Suppressor macrophage treated with lipopolysaccharide for 1 hour (primary cell): Measurements from ENCODE around the gene ZNF750.

ENCODE experiments used
- DNase-seq, 3 donors: peaks; one replicate each; pipeline ENCODE4 v3.0.0-alpha.2; 2020 to 2022

The ZNF750 gene

DNA sequence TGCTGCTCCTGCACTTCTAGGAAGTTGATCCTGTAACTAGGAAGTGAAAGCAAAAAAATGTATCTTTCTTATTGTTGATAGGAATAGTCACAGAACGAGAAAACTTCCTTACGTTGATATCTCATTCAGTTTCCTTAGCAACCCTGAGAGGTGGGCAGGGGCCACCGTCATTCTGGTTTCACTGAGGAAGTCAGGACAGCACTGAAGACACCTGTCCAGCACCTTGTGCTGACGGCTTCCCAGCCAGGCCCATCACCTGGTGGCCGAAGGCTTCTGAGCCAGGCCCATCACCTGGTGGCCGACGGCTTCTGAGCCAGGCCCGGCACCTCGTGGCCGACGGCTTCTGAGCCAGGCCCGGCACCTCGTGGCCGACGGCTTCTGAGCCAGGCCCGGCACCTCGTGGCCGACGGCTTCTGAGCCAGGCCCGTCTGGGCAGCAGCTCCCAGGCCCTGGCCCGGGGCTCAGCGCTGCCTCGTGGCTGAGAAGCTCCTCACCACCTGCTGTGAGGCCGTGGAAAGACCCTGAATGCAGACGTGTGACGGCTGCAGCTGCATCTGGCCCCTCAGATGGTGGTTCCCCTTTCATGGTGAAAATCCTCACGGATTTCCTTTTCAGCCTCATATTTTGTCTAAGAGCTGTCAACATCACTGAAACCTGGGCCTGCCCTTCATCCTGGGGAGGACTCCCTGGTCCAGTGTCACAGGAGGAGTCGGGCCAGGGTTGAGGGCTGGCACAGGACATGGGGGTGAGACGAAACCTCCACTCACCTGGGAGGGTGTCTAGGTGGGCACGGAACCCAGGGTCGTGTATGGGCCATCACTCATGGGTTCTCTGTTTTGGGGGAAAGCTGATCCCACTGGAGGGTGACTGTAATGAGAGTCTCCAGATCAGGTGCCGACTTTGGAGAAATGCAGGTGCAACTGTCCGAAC is 33.0 kb upstream of the ZNF750 start:
- DNase-seq: no peak

DNA sequence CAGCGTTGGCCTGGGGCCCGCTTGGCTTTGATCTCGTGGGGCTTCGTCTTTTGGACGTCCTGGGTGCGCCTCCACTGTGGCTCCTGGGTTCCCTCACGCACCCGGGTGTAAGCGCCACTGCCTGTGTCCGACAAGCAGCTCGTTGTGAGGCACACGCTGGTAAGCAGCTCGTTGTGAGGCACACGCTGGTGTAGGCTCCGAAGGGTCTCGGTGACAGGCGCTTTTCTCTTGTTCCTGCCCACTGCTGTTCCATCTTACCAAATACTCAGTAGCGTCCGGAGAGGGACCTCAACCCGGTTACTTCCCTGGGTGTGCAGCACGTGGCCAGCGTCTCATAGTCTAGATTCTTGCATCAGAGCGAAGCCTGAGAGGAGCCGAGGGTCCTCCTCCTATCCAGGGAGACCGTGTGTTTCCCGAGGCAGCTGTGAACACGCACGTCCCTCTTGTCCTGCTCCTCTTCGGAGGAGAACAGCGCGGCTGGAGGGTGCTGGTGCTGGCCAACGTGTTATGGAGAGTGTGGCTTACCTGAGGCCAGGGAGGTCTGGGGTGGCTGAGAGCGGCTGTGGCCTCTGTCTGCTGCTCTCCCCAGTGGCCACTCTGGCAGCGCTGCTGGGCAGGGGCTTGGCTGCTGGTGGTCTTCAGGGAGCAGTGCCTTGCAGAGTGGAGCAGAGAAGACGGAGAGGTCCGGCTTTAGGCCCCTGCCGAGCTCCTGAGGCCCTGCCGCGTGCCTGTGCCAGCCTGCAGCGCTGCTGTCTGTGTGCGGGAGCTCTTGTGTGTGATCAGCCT is 32.1 kb upstream of the ZNF750 start:
- no peak for DNase-seq

DNA sequence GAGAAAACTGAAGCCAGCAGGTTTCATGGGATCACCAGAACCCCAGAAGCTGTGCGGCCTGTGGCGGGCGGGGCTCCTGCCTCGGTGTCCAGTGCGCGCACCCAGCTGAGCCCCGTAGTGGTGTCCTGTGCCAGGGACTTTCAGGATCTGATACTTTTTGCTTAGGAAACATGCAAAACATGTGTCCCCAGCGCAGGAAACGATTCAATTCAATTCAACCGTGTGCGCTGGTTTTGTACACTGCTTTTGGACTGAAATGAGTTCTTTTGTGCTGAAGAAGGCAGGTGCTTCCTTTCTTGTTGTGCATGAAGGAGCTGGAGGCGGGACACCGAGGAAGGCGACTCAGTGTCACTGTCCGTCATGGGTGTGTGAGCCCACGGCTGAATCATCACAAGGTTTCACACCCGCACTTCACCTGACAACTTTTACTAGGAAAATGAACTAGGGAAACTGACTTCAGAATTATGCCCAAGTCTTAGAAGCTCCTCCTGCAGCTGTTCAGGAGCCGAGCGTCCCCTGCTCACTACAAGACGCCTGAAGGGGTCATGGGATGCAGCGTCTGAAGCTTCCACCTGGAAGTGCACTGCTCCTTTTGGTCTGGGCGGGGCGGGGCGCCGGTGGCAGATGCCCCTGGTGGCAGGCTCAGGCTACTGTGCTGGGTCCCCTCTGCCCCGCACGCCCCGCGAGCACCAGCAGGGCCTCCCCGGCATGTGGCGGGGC is 31.4 kb upstream of the ZNF750 start:
- DNase-seq: no peak

DNA sequence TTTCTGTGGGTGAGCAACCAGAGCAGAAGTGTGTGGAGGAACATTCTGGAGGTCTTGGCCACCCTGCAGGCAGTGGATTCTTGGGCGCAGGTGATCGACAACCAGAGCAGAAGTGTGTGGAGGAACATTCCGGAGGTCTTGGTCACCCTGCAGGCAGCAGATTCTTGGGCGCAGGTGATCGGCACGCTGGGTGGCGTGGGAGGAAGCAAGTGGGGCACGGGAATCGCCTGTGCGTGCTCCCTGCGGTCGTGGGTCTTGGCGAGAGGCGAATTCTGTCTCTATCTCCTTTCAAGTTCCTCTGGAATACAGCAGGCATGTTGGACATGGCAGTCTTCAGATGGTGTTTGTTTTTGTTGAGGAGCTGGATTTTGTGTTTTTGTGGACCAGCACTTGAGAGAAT is 30.7 kb upstream of the ZNF750 start:
- no peak for DNase-seq

DNA sequence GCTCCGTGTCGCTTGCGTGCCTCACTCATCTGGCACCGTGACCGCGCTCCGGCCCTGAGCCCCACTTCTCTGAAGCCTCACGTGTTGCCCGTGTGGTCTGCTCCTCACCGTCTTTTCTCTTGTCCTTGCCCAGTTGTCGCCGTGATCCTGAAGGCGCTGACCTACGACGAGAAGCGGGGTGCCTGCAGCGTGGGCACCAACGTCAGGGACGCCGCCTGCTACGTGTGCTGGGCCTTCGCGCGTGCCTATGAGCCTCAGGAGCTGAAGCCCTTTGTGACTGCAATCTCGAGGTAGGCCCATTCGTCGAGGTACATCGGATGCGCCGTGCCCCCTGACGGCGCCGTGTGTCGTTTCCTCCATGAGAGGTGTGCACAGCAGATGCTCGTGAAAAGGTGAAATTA is 30.3 kb upstream of the ZNF750 start:
- no peak for DNase-seq

DNA sequence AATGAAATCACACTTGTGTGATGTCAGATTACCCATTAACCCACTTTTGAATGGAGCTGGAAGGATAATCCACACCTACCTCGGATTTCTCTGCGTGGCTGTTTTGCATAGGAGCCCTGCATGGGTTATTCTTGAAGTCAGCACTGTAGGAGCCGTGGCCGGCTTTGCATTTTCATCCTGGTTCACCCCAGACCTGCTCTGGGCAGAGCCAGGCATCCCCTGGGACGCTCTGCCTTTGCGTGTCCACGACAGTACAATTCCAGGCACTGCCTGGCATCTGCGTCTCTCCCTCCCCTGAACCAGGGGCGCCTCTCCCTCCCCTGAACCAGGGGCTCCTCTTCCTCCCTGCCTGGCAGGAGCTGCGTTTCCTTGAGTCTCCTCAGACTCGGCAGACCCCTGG is 29.7 kb upstream of the ZNF750 start:
- DNase-seq: no peak

DNA sequence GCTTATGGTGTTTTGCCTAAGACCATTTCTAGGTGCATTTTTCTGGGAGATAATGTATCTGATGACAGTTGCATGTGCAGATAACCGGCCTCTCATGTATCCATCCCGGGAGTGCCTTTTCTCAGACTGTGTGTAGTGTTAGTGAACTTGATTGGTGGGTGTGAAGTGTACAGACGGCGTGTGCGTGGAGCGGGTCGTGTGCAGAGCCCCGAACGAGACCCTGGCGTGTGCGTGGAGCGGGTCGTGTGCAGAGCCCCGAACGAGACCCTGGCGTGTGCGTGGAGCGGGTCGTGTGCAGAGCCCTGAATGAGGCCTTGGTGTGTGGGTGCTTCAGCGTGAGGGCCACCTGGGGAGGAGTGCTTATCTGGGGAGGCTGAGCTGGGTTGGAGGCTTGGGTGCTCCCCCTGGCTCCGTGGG is 28.9 kb upstream of the ZNF750 start:
- no peak for DNase-seq

DNA sequence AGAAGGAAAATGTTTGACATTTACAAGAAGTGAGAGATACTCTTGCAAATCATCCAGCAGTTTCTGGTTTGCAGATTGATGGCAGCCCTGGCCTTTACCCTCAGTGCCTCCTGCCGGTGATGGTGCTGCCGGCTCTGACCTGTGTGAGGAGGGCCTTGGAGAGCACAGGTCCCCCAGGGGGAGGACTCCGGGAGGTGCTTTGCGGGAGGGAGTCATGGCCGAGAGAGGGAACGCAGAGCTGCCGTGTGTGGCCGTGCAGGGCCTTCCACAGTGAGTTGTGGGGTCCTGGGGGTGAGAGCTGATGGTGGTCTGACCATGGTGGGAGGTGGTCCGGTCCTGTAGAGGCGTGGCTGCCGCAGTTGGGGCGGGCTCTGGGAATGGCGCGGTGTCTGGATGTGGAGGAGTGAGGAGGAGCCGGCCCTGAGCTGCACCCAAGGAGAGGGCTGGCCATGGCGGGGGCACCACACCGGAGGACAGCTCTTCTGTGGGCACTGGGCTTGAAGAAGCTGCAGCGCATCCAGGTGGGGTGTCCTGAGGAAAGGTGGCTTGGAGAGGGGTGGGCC is 28.0 kb upstream of the ZNF750 start:
- DNase-seq: no peak

DNA sequence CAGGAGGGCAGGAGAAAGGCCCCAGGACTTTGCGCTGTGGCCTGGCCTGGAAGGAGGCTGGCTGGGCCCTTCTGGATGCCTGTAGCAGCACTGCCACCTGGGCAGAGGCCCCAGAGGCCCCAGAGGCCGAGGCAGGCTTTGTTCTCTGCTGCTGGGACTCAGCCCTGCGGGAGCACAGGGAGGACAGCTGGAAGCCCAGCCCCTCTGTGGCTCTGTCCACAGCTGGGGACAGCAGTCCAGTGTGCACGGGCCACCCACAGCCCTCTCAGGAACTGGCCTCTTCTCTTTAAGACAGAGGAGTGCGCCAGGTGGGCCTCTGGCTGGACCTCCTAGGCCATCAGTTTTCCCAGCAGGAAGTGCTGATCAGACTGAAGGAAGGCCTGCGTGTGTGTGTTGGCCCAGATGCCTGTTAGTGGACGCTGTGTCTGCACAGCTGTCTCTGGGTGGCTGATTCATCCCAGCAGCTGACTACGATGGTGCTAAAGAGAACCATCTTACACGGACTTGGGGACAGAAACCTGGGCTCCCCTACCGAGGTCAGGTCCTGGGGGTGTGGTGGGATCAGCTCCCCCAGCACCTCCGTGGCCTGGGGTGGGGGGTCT is 26.9 kb upstream of the ZNF750 start:
- DNase-seq: peak; percentile 29 to 41 (median 32)

DNA sequence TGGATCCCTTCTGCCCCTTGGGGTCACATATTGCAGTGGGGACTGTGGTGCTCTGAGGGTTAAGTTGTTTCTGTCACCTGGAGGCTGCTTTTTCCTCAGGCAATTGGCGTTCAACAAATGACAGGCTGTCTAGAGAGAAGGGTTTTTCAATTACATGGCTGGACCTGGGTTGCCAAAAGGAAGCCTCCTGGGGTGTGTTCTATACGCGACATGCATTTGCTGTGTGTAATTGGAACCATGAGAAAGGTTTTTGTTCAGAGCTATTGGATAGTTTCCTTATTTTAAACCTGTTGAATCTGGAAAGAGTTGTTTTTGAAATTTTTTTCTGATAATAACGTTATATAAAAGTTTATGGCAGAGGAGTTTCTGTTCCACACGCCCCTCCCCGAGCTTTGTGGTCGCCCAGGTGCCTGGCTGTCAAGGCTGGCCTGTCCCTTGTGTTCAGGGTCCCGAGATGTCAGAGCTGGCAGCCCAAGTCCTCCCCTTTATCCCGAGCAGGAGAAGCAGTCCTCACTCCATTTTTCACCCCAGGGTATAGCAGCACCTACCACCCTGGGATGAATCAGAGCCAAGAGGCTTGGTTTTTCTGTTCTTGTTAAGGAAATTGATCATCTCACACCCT is 26.1 kb upstream of the ZNF750 start:
- no peak for DNase-seq

DNA sequence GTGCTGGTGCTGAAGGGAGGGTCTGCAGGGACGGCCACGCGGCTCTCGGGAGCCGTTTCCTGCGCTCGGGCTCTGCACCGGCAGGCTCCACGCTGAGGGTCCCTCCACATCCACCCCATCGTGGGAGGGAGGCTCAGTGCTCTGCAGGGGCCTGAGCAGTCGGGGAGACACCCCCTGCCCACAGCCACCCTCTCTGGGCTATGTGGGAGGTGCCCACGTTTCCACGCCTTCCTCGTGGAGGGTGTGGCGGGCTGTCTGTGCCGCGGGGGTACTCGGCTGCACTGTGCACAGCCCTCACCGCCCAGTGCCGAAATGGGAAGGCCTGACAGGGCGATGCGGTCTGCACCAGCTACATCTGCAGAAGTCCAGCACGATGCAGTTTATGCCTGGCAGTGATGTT is 25.5 kb upstream of the ZNF750 start:
- DNase-seq: no peak

DNA sequence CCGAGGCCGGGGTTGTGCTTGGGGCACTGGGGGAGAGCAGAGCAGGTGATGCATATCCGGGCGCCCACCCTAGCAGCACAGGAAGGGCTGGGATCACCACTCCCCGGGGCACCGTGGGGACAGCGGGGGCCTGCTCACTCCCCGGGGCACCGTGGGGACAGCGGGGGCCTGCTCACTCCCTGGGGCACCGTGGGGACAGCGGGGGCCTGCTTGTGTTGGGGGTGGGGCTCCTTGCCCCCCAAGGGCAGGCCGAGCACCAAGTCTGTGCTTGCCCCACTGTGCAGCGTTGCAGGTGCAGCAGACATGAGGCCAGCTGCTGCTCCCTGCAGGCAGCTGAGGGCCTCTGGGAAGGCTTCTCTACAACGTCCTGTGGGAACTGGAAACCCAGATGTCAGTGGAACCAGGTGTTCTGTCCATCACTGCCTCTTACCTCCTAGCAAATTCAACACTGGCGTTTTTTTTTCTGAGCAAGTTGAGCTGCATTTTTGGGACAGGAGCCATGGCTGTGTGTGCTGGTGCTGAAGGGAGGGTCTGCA is 25.0 kb upstream of the ZNF750 start:
- DNase-seq: no peak

DNA sequence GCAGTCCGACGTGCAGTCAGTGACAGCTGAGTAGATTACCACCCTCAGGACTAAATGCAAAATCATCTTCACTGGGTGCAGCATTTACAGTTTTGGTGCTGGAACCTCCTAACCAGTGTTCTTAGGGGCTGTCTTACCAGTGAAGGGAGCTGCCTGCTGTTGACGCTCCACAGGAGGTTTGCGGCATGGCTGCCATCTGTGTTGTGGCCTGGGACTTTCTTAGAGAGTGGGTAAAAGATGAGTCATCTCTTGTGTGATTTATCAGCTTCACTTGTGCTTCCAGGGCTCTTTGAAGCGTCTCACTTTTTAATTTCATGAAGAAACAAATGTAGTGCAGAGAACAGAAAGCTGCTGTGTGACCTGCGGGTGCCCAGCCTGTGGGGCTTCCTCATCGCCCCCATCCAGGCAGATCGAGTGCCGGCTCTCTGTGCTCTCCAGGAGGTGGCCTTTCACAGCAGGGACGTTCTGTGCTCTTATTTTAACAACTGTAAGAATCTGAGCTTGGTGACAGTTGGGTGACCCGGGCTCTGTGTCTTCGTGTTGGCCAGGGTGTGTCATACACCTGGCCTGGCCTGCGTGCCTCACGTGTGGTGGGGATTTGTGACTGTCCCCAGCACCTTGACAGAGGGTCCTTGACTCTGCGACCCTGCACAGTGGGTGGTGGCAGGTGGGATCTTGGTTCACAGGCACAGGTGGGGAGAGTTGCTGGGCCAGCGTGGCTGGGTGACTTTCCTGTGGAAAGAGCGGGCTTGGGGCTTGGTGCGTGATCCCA is 24.3 kb upstream of the ZNF750 start:
- DNase-seq: peak; percentile 76 to 83 (median 80)

DNA sequence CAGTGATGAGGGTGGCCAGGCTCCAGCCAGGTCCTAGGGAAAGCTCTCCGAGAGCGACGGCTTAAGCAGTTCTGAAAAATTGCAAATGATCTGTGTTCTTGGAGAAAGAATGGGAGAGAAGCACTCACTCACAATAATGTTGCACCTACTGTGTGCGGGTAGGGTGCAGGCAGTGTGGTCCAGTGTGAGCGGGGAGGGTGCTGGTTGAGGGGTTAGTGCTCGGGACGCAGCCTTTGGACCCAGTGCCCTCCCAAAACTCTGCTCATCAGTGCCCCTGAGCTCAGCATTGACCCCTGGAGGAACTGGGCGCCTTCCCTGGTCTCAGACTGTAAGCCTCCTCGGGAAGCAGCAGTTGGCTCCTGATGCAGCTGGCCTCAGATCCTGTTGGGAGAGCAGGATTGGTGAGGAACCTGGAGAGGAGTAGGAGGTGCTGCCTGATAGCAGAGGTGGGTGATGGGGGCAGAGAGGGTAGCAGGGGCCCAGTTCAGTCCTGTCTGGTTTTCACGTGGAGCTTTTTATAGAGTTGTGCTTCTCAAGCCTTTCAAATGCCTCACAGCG is 23.6 kb upstream of the ZNF750 start:
- DNase-seq: no peak

DNA sequence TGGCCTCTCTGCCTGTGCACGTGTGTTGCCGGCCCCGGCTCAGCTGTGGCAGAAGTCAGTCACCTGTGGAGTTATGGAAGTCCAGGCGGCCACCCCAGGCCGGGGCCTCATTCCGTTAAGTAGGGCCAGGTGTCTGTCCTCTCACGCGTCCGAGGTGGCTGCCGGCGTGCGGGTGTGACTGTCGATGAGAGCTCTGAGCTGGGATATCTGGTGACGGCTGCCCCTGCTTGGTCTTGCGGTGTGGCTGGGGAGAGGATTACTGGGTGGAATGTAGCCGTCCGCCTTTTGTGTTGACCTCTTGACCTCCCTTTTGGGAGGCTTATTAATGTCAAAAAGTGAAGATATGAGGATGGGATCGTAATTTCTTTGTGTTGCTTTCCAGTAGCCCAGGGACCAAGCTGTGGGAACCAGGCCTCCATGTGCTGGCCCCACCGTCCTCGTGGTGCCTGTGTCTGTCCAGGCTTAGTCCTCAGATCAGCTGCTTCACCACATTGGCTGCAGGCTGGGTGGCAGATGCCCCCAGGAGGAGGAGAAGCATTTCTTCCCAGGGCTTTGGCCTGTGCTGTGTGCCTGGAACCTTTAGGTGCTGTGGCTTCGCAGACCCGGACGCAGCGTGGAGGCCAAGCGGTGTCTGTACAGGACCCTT is 23.0 kb upstream of the ZNF750 start:
- DNase-seq: no peak

DNA sequence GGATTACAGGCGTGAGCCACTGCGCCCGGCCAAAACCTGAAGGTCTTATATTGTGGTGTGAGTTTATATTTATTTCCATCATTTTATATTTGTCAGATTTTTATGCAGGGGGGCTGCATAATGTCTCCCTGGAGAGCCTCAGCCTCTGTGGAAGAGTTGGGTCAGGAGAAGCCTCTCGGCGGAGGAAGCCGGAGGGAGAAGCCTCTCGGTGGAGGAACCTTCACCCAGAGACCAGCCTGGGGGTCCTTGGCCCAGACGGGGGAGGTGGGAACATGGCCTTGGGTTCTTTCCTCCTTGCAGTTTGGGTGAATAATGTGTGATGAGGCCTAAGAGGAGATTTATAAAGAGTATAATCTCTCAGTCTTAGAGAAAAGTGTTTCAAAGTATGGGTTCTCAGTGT is 22.4 kb upstream of the ZNF750 start:
- no peak for DNase-seq

DNA sequence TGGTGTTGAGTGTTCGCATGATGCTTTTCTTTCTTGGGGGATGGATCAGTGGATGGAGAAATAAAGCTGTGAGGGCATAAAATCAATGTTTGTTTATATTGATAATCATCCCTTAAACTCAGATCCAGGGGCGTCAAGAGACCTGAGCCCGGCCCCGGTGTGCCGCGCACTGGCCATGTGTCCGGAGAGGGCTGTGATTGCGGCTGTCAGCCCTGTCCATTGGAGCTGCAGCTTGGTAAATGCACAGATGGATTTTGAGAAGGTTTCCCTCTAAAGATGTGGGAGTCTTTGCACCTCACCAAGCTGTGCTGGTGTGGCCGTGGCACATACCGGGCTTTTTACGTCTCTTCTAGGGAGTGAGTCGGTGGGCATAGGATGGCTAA is 21.6 kb upstream of the ZNF750 start:
- no peak for DNase-seq

DNA sequence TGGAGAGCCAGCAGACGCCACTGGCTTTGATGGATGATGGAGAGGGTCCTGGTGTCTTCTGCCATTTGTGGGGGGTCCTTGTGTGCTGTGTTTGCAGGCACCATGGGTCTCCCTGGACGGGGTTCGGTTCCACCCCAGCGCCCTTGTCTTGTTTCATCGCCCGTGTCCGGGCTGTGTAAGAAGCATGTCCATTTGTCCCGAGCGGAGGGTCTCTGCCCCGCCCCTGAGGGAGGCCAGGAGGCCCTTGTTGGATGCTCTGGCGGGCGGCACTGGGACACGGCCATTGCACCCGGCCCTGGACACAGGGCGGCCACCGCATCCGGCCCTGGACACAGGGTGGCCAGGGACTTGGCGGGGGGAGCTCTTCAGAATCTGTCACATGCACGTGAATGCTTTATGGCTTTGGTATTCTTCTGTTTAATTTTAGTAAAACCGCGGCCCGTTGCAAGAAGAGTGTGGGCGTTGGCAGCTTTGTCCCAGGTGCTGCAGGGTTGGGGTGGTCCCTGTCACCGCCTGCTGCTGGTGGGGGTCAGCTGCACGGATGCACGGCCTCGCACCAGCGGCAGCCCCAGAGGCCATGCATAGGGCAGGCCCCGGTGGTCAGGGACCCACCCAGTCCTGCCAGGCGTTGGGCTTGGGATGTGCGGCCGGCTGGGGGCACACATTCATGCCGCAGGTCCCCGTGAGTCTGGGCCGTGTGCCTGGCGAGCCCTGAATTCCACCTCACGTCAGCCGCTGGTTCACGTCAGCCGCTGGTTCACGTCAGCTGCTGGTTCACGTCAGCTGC is 21.0 kb upstream of the ZNF750 start:
- no peak for DNase-seq
